Suprapubic skin (tissue), 4 donors: ENCODE results near the gene CCDC85C. TPM values are rescaled to one million over a fixed set of nuclear protein-coding genes. Genes with fewer than 3 reads are reported as not detected.

Experiments used
- DNase-seq, 2 donors: peaks; one replicate each; pipeline ENCODE4 v3.0.0-alpha.2; 2019; ENCODE audit warnings: low spot score in 2 of 2
- H3K27ac ChIP-seq: fragments of 200-600 bp; sonication (generic); one replicate; pipeline ENCODE4 v1.5.1; 2019
- H3K27me3 ChIP-seq: fragments of 200-600 bp; sonication (generic); one replicate; pipeline ENCODE4 v1.5.1; 2019
- H3K36me3 ChIP-seq: fragments of 200-600 bp; sonication (generic); one replicate; pipeline ENCODE4 v1.5.1; 2019
- H3K4me1 ChIP-seq: fragments of 200-600 bp; sonication (generic); one replicate; pipeline ENCODE4 v1.5.1; 2019
- H3K4me3 ChIP-seq: fragments of 200-600 bp; sonication (generic); one replicate; pipeline ENCODE4 v1.5.1; 2019; ENCODE audit warnings: mild to moderate bottlenecking
- H3K9me3 ChIP-seq: fragments of 200-600 bp; sonication (generic); one replicate; pipeline ENCODE4 v1.5.1; 2019
- EP300 ChIP-seq: sonication (generic); formaldehyde crosslinking; IDR thresholded peaks from one replicate; pipeline ENCODE4 v1.6.1; 2017; ENCODE audit warnings: antibody characterized with exemption
- POLR2A ChIP-seq, 2 donors: fragments of 450-650 bp; IDR thresholded peaks; one replicate each; pipeline ENCODE4 v1.6.1; 2017; ENCODE audit warnings: antibody characterized with exemption in 2 of 2, mild to moderate bottlenecking in 2 of 2, moderate library complexity in 2 of 2
- POLR2AphosphoS5 ChIP-seq, 3 donors: sonication (generic); formaldehyde crosslinking; IDR thresholded peaks; one replicate each; pipeline ENCODE4 v1.6.1; 2017; ENCODE audit warnings: antibody characterized with exemption in 3 of 3
- WGBS: methylation state at CpG from one replicate; pipeline ENCODE4 v1.1.5; 2018; 5-methylcytosine and 5-hydroxymethylcytosine counted together
- total RNA-seq, 4 donors: library from RNA; depleted of rRNA; stranded (reverse); fragments of >200 nt; gene quantifications; one replicate each; pipeline ENCODE4 v1.1.0, GENCODE V29; 2016
- TF ChIP-seq, protein P1 (sequence below), 2 donors: fragments of 200-600 bp in 1 of 2; fragments of 450-650 bp in 1 of 2; sonication (generic) in 1 of 2; IDR thresholded peaks; one replicate each; pipeline ENCODE4 v1.5.1; 2016 to 2019; ENCODE audit warnings: antibody characterized with exemption in 2 of 2, mild to moderate bottlenecking in 1 of 2, moderate library complexity in 1 of 2

Gene CCDC85C
- total RNA-seq, 4 donors from 2014 or later, result 18.8 to 53.2 (median 48.0) TPM

- Histone ChIP-seq H3K4me1 (peaks cover 8% of the 10 kb centered on the region), H3K27me3 (peaks cover 4% of the 10 kb centered on the region), H3K36me3 (no peaks in the 10 kb centered on the region), H3K27ac (no peak overlapping the region), H3K4me3 (no peak overlapping the region), H3K9me3 (no peaks in the 10 kb centered on the region)
- WGBS, result 85% methylated on average over 18 of the region's 18 CpGs
- DNase-seq, result no peak
- TF ChIP-seq POLR2AphosphoS5 (IDR thresholded peaks at IDR 0.05) (no peak), EP300 (no peak), POLR2A (IDR thresholded peaks at IDR 0.05) (no peak)
- TF ChIP-seq, protein P1, sequence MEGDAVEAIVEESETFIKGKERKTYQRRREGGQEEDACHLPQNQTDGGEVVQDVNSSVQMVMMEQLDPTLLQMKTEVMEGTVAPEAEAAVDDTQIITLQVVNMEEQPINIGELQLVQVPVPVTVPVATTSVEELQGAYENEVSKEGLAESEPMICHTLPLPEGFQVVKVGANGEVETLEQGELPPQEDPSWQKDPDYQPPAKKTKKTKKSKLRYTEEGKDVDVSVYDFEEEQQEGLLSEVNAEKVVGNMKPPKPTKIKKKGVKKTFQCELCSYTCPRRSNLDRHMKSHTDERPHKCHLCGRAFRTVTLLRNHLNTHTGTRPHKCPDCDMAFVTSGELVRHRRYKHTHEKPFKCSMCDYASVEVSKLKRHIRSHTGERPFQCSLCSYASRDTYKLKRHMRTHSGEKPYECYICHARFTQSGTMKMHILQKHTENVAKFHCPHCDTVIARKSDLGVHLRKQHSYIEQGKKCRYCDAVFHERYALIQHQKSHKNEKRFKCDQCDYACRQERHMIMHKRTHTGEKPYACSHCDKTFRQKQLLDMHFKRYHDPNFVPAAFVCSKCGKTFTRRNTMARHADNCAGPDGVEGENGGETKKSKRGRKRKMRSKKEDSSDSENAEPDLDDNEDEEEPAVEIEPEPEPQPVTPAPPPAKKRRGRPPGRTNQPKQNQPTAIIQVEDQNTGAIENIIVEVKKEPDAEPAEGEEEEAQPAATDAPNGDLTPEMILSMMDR (IDR thresholded peaks at IDR 0.05), result no peak
These were observed 55.8 kb downstream of the CCDC85C start for GRCh38 chr14:99548255-99548654.

DNA sequence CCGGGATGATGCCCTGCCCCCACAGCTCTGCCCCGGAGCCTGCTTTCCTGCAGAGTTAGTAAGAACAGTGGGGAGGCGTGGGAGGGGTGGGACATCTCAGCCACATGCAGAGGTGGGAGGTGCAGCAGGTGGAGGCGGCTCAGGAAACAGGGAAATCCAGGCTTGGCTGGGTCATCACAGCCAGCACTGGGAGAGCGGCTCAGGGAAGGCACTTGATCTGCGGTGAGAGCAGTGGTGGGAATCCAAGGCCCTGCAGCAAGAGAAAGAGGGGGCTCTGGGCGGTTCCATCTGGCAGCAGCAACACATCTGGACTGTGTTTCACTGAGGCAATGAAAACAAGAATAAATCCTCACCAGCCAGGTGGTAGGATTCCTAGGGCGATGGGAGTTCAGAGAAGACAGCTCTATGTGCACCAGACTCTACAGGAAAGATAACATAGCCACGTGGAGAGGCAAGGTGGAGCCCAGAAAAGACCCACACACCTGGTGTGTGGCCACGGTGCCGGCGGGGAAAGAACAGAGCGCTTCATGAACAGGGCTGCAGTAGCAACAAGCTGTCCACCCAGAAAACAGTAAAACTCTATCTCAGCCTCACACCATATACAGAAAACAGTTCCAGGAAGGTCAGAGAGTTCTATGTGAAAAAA lies 57.6 kb downstream of the CCDC85C start:
- Histone ChIP-seq H3K27me3 (peaks cover 4% of the 10 kb centered on the region), H3K27ac (no peak overlapping the region), H3K4me3 (no peak overlapping the region), H3K4me1 (peaks cover 8% of the 10 kb centered on the region), H3K9me3 (no peaks in the 10 kb centered on the region), H3K36me3 (no peaks in the 10 kb centered on the region)
- 55% methylated on average over 13 of the region's 13 CpGs for whole genome bisulfite sequencing
- TF ChIP-seq, protein P1 (IDR thresholded peaks at IDR 0.05), result no peak
- TF ChIP-seq POLR2A (IDR thresholded peaks at IDR 0.05) (no peak), EP300 (no peak), POLR2AphosphoS5 (IDR thresholded peaks at IDR 0.05) (no peak)
- DNase-seq, result no peak

GRCh38 chr14:99545586-99545985 lies 58.4 kb downstream of the CCDC85C start:
- H3K4me3 ChIP-seq, result no peak overlapping the region
- 57% methylated on average over 3 of the region's 6 CpGs for WGBS
- no peak for DNase-seq
- TF ChIP-seq POLR2AphosphoS5 (IDR thresholded peaks at IDR 0.05) (no peak), EP300 (no peak), POLR2A (IDR thresholded peaks at IDR 0.05) (no peak)
- TF ChIP-seq, protein P1 (IDR thresholded peaks at IDR 0.05), result no peak
- H3K27ac ChIP-seq, result no peak overlapping the region
- no peaks in the 10 kb centered on the region for H3K9me3 ChIP-seq
- no peaks in the 10 kb centered on the region for H3K36me3 ChIP-seq
- peaks cover 4% of the 10 kb centered on the region for H3K27me3 ChIP-seq
- peaks cover 8% of the 10 kb centered on the region for H3K4me1 ChIP-seq

DNA sequence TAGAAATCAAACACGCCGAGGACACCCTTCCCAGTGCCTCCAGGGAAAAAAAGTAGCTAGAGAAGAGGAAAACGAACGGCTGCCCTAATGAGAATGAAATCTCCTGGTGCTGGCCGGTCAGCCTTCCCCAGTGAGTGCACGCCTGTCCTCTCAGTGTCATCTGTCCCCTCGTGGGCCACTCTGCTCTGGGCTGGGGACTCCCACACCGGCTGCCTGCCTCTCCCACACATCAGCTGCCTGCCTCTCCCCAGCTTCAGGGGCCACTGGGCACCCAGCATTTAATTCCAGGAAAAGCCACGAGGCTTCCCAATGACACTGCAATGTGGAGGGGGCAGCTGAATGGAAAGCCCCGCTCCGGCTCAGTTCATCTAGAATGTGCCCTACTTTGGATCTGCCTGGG lies 59.0 kb downstream of the CCDC85C start:
- no peak overlapping the region for H3K4me3 ChIP-seq
- H3K27me3 ChIP-seq, result peaks cover 4% of the 10 kb centered on the region
- DNase-seq, result no peak
- H3K4me1 ChIP-seq, result peaks cover 8% of the 10 kb centered on the region
- H3K27ac ChIP-seq, result no peak overlapping the region
- H3K9me3 ChIP-seq, result no peaks in the 10 kb centered on the region
- WGBS, result 72% methylated on average over 10 of the region's 11 CpGs
- H3K36me3 ChIP-seq, result no peaks in the 10 kb centered on the region
- TF ChIP-seq POLR2AphosphoS5 (IDR thresholded peaks at IDR 0.05) (no peak), POLR2A (IDR thresholded peaks at IDR 0.05) (no peak), EP300 (no peak)
- TF ChIP-seq, protein P1 (IDR thresholded peaks at IDR 0.05), result no peak

GRCh38 chr14:99543985-99544384 lies 60.0 kb downstream of the CCDC85C start:
- Histone ChIP-seq H3K4me3 (no peak overlapping the region), H3K36me3 (no peaks in the 10 kb centered on the region), H3K27me3 (peaks cover 4% of the 10 kb centered on the region), H3K9me3 (no peaks in the 10 kb centered on the region), H3K27ac (no peak overlapping the region), H3K4me1 (peaks cover 5% of the 10 kb centered on the region)
- WGBS, result 96% methylated on average over 11 of the region's 12 CpGs
- TF ChIP-seq, protein P1 (IDR thresholded peaks at IDR 0.05), result no peak
- no peak for TF ChIP-seq EP300
- TF ChIP-seq POLR2AphosphoS5 (IDR thresholded peaks at IDR 0.05), result no peak
- TF ChIP-seq POLR2A (IDR thresholded peaks at IDR 0.05), result no peak
- DNase-seq, result no peak
